GM12865 (cell line): ENCODE data around the gene TRIOBP.
"Not testable (repeated sequence)": the region's sequence is repeated elsewhere in the genome, so short reads cannot be mapped to it uniquely, and the experiment has no call there.

Source experiments
- DNase-seq: peaks from one replicate; pipeline ENCODE4 v3.0.0; 2010; ENCODE audit warnings: low read depth
- H3K4me3 ChIP-seq: 2 replicates; pipeline ENCODE4 v1.5.1; 2011; ENCODE audit warnings: mild to moderate bottlenecking, low read depth, low read length, control low read depth
- CTCF ChIP-seq: IDR thresholded peaks from 2 replicates; pipeline ENCODE4 v1.5.1; 2011; ENCODE audit warnings: low read length, control low read depth, low read depth, inconsistent platforms; ENCODE audit not compliant: insufficient read depth; ENCODE audit errors: missing control alignments

The TRIOBP gene

GRCh38 chr22:37709445-37709765 lies 12.6 kb downstream of the TRIOBP start:
- TF ChIP-seq CTCF, result no peak
- DNase-seq, result no peak
- H3K4me3 ChIP-seq, result no peak overlapping the region

- no peak for TF ChIP-seq CTCF
- no peak for DNase-seq
- H3K4me3 ChIP-seq, result no peak overlapping the region
Observed at GRCh38 chr22:37710675-37711074, 13.8 kb downstream of the TRIOBP start.

GRCh38 chr22:37711490-37711889 lies 14.6 kb downstream of the TRIOBP start:
- TF ChIP-seq CTCF, result no peak
- no peak overlapping the region for H3K4me3 ChIP-seq
- no peak for DNase-seq

- DNase-seq, result no peak
- no peak for TF ChIP-seq CTCF
- H3K4me3 ChIP-seq, result no peak overlapping the region
Observed at GRCh38 chr22:37713761-37714160, 16.9 kb downstream of the TRIOBP start.

GRCh38 chr22:37714634-37715033 lies 17.8 kb downstream of the TRIOBP start:
- no peak for DNase-seq
- no peak for TF ChIP-seq CTCF
- H3K4me3 ChIP-seq, result no peak overlapping the region

GRCh38 chr22:37715760-37716159 lies 18.9 kb downstream of the TRIOBP start:
- no peak overlapping the region for H3K4me3 ChIP-seq
- DNase-seq, result no peak
- TF ChIP-seq CTCF, result no peak

- H3K4me3 ChIP-seq, result no peak overlapping the region
- no peak for DNase-seq
- TF ChIP-seq CTCF, result no peak
Observed at GRCh38 chr22:37716708-37717107, 19.9 kb downstream of the TRIOBP start.

- not testable (repeated sequence) for DNase-seq
Observed at GRCh38 chr22:37717235-37717634, 20.4 kb downstream of the TRIOBP start.

GRCh38 chr22:37717746-37718305 lies 21.0 kb downstream of the TRIOBP start:
- DNase-seq, H3K4me3 ChIP-seq: not testable (repeated sequence)

More at GRCh38 chr22:37717235-37717634, 20.4 kb downstream of the TRIOBP start:
- H3K4me3 ChIP-seq, result not testable (repeated sequence)
